Keratinocyte (primary cell): Measurements from ENCODE around the gene PPARD.

Experiments
- CTCF ChIP-seq, 3 experiments: IDR thresholded peaks in 1 of 3; conservative IDR thresholded peaks in 1 of 3; optimal IDR thresholded peaks in 1 of 3; 2 replicates in 2 of 3; 3 replicates in 1 of 3; pipeline versions ENCODE3 to v1.5.1; 2011; ENCODE audit warnings: low read length in 3 of 3, mild to moderate bottlenecking in 3 of 3, moderate library complexity in 2 of 3, control low read depth in 1 of 3, inconsistent platforms in 1 of 3; ENCODE audit not compliant: insufficient read depth in 2 of 3; ENCODE audit errors: extremely low read depth in 1 of 3
- EZH2 ChIP-seq: IDR thresholded peaks from one replicate; pipeline ENCODE4 v1.6.1; 2012; ENCODE audit warnings: inconsistent platforms, mild to moderate bottlenecking, low read length, moderate library complexity

GRCh38 chr6:35477028-35477427, 134.7 kb downstream of the PPARD start:
- TF ChIP-seq CTCF (optimal IDR thresholded peaks at IDR 0.05 in 1 of 3, IDR thresholded peaks at IDR 0.05 in 1 of 3, conservative IDR thresholded peaks at IDR 0.05 in 1 of 3; ENCODE audit: extremely low read depth in 1 of 3, insufficient read depth in 2 of 3, low read length in 3 of 3) (no peak), EZH2 (no peak)
